B cell (primary cell): ENCODE results near the gene IZUMO1. TPM values are rescaled to one million over a fixed set of nuclear protein-coding genes. Genes with fewer than 3 reads are reported as not detected.

Experiments used
- ATAC-seq: fragments of 200-7000 bp; cut with Tn5 transposase; one replicate; pipeline ENCODE4 v1.10.0; 2021; ENCODE audit warnings: low read depth, mild to moderate bottlenecking, moderate number of reproducible peaks, moderate library complexity
- CTCF ChIA-PET: fragments of 350-600 bp; sonication (Branson Sonifier 250); formaldehyde crosslinking; loops from one replicate; lab custom pipeline; 2021; ENCODE audit warnings: antibody characterized with exemption, inconsistent platforms; lab: Charles Lee
- POLR2A ChIA-PET: fragments of 350-600 bp; sonication (Branson Sonifier 250); formaldehyde crosslinking; loops from one replicate; lab custom pipeline; 2021; ENCODE audit warnings: antibody characterized with exemption; lab: Charles Lee
- DNase-seq: peaks from one replicate; pipeline ENCODE4 v3.0.0; 2013
- H2AFZ ChIP-seq: 2 replicates; pipeline ENCODE4 v1.6.1; 2012; ENCODE audit warnings: mild to moderate bottlenecking, low read depth, low read length; ENCODE audit not compliant: insufficient read depth, poor library complexity, severe bottlenecking
- H3K27ac ChIP-seq, 2 donors: 1 replicate in 1 of 2; 2 replicates in 1 of 2; pipeline ENCODE4 v1.5.1; 2012 to 2013; ENCODE audit warnings: low read length in 2 of 2, mild to moderate bottlenecking in 2 of 2, moderate library complexity in 1 of 2
- H3K27me3 ChIP-seq, 4 experiments: fragments of 200-600 bp in 1 of 4; sonication (generic) in 1 of 4; replicated peaks in 1 of 4; 1 replicate in 2 of 4; 2 replicates in 2 of 4; pipeline versions ENCODE4 v1.6.1 to v1.7.0; 2013 to 2016; ENCODE audit warnings: low read length in 3 of 4, mild to moderate bottlenecking in 2 of 4, mixed read lengths in 1 of 4, moderate library complexity in 1 of 4; ENCODE audit not compliant: insufficient read depth in 4 of 4, control insufficient read depth in 3 of 4; ENCODE audit errors: control extremely low read depth in 1 of 4
- H3K36me3 ChIP-seq, 2 experiments: replicated peaks in 1 of 2; 1 replicate in 1 of 2; 2 replicates in 1 of 2; pipeline versions ENCODE4 v1.6.1 to v1.7.1; 2013; ENCODE audit warnings: low read length in 1 of 2; ENCODE audit not compliant: insufficient read depth in 2 of 2, control insufficient read depth in 1 of 2; ENCODE audit errors: control extremely low read depth in 1 of 2, extremely low read depth in 1 of 2
- H3K4me1 ChIP-seq, 2 donors: fragments of 200-600 bp in 1 of 2; sonication (generic) in 1 of 2; 1 replicate in 1 of 2; 2 replicates in 1 of 2; pipeline versions ENCODE4 v1.5.1 to v1.6.1; 2013 to 2017; ENCODE audit warnings: low read length in 2 of 2; ENCODE audit not compliant: control insufficient read depth in 2 of 2, insufficient read depth in 2 of 2
- H3K4me2 ChIP-seq: replicated peaks from 2 replicates; pipeline ENCODE3; 2012; ENCODE audit warnings: mild to moderate bottlenecking, low read depth, low read length; ENCODE audit not compliant: poor library complexity, severe bottlenecking
- H3K4me3 ChIP-seq, 5 experiments: fragments of 200-600 bp in 1 of 5; sonication (generic) in 1 of 5; 1 replicate in 3 of 5; 2 replicates in 2 of 5; pipeline versions ENCODE4 v1.5.1 to v1.7.0; 2011 to 2016; ENCODE audit warnings: low read length in 4 of 5, mild to moderate bottlenecking in 4 of 5, low read depth in 2 of 5, control low read depth in 1 of 5, moderate library complexity in 1 of 5; ENCODE audit not compliant: insufficient read depth in 1 of 5; ENCODE audit errors: control extremely low read depth in 1 of 5, extremely low read depth in 1 of 5
- H3K79me2 ChIP-seq: fragments of 200-600 bp; sonication (generic); one replicate; pipeline ENCODE4 v1.6.0; 2016; ENCODE audit warnings: low read length; ENCODE audit not compliant: control insufficient read depth, insufficient read depth
- H3K9ac ChIP-seq: fragments of 200-600 bp; sonication (generic); 2 replicates; pipeline ENCODE4 v1.6.1; 2017; ENCODE audit warnings: mild to moderate bottlenecking, low read length, moderate library complexity
- H3K9me3 ChIP-seq, 3 donors: one replicate each; pipeline versions ENCODE4 v1.6.1 to v1.7.1; 2013; ENCODE audit warnings: low read length in 2 of 3; ENCODE audit not compliant: control insufficient read depth in 2 of 3, insufficient read depth in 1 of 3; ENCODE audit errors: control extremely low read depth in 1 of 3
- H4K20me1 ChIP-seq: 2 replicates; pipeline ENCODE4 v1.6.0; 2012; ENCODE audit warnings: mild to moderate bottlenecking, low read length; ENCODE audit not compliant: insufficient read depth, control insufficient read depth, poor library complexity, severe bottlenecking
- H3K27ac Mint-ChIP-seq: one replicate; pipeline ENCODE4 v1.8.0; 2021; ENCODE audit warnings: mixed read lengths
- H3K27me3 Mint-ChIP-seq: one replicate; pipeline ENCODE4 v1.8.0; 2021; ENCODE audit warnings: mixed read lengths
- H3K4me1 Mint-ChIP-seq: one replicate; pipeline ENCODE4 v1.8.0; 2021; ENCODE audit warnings: mixed read lengths
- H3K4me3 Mint-ChIP-seq: one replicate; pipeline ENCODE4 v1.8.0; 2021; ENCODE audit warnings: mixed read lengths
- H3K9me3 Mint-ChIP-seq: one replicate; pipeline ENCODE4 v1.8.0; 2022; ENCODE audit warnings: mixed read lengths; ENCODE audit not compliant: insufficient read depth
- EZH2 ChIP-seq: IDR thresholded peaks from 2 replicates; pipeline ENCODE4 v1.6.1; 2012; ENCODE audit warnings: borderline replicate concordance, low read depth, mild to moderate bottlenecking, moderate library complexity, low read length; ENCODE audit not compliant: insufficient read depth, poor library complexity, severe bottlenecking
- WGBS: methylation state at CpG from one replicate; pipeline ENCODE4 v1.1.5; 2013; ENCODE audit warnings: missing lambda C conversion rate; ENCODE audit not compliant: insufficient coverage; 5-methylcytosine and 5-hydroxymethylcytosine counted together
- intact Hi-C: fragments of 100-400 bp; cut with micrococcal nuclease; formaldehyde crosslinking; loops from one replicate; pipeline ENCODE4 v1.10.0; 2022
- polyA plus RNA-seq: library from polyadenylated mRNA; depleted of rRNA; stranded (reverse); fragments of >200 nt; gene quantifications from 2 replicates; pipeline ENCODE4 v1.2.3, GENCODE V29; 2012
- total RNA-seq, 2 donors: library from RNA; stranded (reverse); fragments of 120-200 nt in 1 of 2; gene quantifications; 1 replicate in 1 of 2; 2 replicates in 1 of 2; pipeline versions ENCODE4 v1.2.3 to v1.2.4, GENCODE V29; 2013 to 2022
- TF ChIP-seq, protein P1 (sequence below): fragments of 200-600 bp; IDR thresholded peaks from one replicate; pipeline ENCODE4 v1.8.0; 2022; ENCODE audit warnings: antibody characterized with exemption, mild to moderate bottlenecking

IZUMO1 gene
- total and polyA plus RNA-seq, 2 donors (not counting 1 experiment from before 2014, with no cell fraction given), result not detected

DNA sequence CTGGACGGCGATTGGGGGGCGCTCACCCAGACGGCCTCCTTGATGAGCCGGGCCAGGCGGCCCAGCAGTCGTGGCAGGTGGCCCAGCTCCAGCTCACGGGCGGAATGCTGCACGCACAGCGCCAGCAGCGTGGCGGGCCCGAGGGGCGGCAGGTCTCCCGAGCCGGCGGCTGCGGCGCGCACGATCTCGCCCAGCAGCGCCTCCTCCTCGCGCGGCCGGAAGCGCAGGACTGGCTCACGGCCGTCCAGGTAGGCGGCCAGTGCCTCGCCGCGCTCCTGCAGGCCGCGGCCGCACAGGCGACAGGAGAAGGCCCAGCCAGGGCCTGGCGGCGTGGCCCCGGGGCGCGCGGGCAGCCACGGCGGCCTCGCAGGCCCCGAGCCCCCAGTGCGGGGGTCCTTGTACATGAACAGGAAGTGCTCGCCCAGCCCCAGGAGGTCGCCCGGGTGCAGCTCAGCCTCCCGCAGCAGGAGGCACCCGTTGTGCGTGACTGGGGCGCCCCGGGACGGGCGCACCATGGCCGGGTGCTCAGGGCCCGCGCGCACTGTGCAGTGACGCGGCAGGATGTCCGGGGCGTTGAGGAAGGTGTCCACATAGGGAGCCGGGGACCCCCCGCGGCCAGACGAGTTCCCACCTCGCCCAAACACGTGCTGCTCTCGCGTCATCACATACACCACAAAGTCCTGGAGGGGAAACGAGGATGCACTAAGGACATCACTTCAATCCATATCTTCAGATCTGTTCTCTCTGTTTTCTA, 17.6 kb downstream of the IZUMO1 start:
- Mint-ChIP-seq H3K27me3 (no peaks in the 10 kb centered on the region), H3K9me3 (peaks cover 14% of the 10 kb centered on the region), H3K4me1 (peaks cover 16% of the 10 kb centered on the region), H3K4me3 (no peak overlapping the region), H3K27ac (no peak overlapping the region)
- Histone ChIP-seq H3K79me2 (no peaks in the 10 kb centered on the region), H2AFZ (no peak overlapping the region), H3K27me3 (no peaks in the 10 kb centered on the region), H3K27ac (no peak overlapping the region), H3K9ac (no peak overlapping the region), H3K4me1 (peaks cover 11 to 21% of the 10 kb centered on the region in 2 donors), H4K20me1 (no peaks in the 10 kb centered on the region), H3K9me3 (peaks cover 0 to 30% (median 16%) of the 10 kb centered on the region in 3 donors), H3K4me2 (no peak overlapping the region), H3K36me3 (no peaks in the 10 kb centered on the region), H3K4me3 (no peak overlapping the region)
- intact Hi-C loops, result loop anchor here (10.0 kb wide), 1 partner anchor 1296 kb away; the partner anchor contains the start of genes VRK3 and ZNF473
- ChIA-PET POLR2A (no interaction called here), CTCF (no interaction called here)
- ATAC-seq (no peak), DNase-seq (peak; percentile 12)
- WGBS, result 95% methylated on average over 67 of the region's 77 CpGs
- TF ChIP-seq, protein P1, sequence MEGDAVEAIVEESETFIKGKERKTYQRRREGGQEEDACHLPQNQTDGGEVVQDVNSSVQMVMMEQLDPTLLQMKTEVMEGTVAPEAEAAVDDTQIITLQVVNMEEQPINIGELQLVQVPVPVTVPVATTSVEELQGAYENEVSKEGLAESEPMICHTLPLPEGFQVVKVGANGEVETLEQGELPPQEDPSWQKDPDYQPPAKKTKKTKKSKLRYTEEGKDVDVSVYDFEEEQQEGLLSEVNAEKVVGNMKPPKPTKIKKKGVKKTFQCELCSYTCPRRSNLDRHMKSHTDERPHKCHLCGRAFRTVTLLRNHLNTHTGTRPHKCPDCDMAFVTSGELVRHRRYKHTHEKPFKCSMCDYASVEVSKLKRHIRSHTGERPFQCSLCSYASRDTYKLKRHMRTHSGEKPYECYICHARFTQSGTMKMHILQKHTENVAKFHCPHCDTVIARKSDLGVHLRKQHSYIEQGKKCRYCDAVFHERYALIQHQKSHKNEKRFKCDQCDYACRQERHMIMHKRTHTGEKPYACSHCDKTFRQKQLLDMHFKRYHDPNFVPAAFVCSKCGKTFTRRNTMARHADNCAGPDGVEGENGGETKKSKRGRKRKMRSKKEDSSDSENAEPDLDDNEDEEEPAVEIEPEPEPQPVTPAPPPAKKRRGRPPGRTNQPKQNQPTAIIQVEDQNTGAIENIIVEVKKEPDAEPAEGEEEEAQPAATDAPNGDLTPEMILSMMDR, result no peak
- no peak for TF ChIP-seq EZH2

DNA sequence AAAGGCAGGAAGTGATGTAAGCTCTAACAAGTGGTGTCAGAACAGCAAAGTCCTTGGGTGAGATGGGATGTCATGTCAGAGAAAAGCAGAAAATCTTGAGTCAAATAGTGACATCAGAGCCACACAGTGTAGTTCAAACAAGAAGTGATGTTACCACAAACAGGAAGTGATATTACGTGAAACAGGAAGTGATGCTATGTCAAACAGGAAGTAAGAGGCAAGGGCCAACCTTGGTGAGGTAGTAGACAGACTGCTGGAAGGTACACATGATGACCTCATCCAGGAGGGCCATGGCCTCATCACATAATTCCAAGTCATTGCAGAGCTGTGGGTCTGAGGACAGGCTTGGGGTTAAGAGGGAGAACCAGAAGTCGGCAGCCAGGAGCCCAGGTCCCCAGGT, 20.2 kb downstream of the IZUMO1 start:
- peaks cover 11 to 21% of the 10 kb centered on the region in 2 donors for H3K4me1 ChIP-seq
- H3K4me3 ChIP-seq, result no peak overlapping the region
- DNase-seq, result peak; percentile 75
- H3K4me2 ChIP-seq, result no peak overlapping the region
- TF ChIP-seq EZH2, result no peak
- TF ChIP-seq, protein P1, result no peak
- H2AFZ ChIP-seq, result peak overlapping the region; percentile 1
- H3K79me2 ChIP-seq, result no peaks in the 10 kb centered on the region
- no peaks in the 10 kb centered on the region for H4K20me1 ChIP-seq
- H3K27me3 ChIP-seq, result no peaks in the 10 kb centered on the region
- Mint-ChIP-seq H3K4me3 (no peak overlapping the region), H3K4me1 (peaks cover 18% of the 10 kb centered on the region), H3K27ac (peak overlapping the region; percentile 88), H3K27me3 (no peaks in the 10 kb centered on the region), H3K9me3 (peaks cover 14% of the 10 kb centered on the region)
- no peak overlapping the region for H3K9ac ChIP-seq
- peaks cover 0 to 30% (median 16%) of the 10 kb centered on the region in 3 donors for H3K9me3 ChIP-seq
- no peak for ATAC-seq
- H3K36me3 ChIP-seq, result no peaks in the 10 kb centered on the region
- ChIA-PET POLR2A (interaction anchor here (0.5 kb wide), 1 partner anchor 9 kb away, joined by 4 read pairs; no protein-coding TSS in a partner anchor), CTCF (interaction anchor here (1.1 to 2.6 kb wide), 4 partner anchors 11 to 69 kb away, joined by 3 to 12 read pairs (median 3); no protein-coding TSS in a partner anchor)
- 50% methylated on average over 2 of the region's 2 CpGs for WGBS
- intact Hi-C loops, result loop anchor here (10.0 kb wide), 1 partner anchor 1298 kb away; the partner anchor contains the start of genes VRK3 and ZNF473
- peak overlapping the region in 1 of 2 donors; percentile 19 for H3K27ac ChIP-seq
